NCI-H2196 treated with DMSO at 0.1 percent for 48 hours (cell line): Measurements from ENCODE around the gene DHRSX.
"Not testable (repeated sequence)": the region's sequence is repeated elsewhere in the genome, so short reads cannot be mapped to it uniquely, and the experiment has no call there.

Experiments used
- DNase-seq: peaks from one replicate; lab custom pipeline; 2025; ENCODE audit not compliant: unreplicated experiment; lab: John Stamatoyannopoulos, UW

DHRSX gene

DNA sequence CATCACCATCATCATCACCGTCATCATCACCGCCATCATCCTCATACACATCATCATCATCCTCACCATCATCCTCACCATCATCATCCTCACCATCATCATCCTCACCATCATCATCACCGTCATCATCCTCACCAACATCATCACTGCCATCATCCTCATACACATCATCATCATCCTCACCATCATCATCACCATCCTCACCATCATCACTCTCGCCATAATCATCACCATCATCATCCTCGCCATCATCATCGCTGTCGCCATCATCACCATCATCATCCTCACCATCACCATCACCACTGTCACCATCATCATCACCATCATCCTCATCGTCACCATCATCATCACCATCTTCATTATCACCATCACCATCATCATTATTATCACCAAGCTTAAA is 19.8 kb upstream of the DHRSX start:
- no peak for DNase-seq

DNA sequence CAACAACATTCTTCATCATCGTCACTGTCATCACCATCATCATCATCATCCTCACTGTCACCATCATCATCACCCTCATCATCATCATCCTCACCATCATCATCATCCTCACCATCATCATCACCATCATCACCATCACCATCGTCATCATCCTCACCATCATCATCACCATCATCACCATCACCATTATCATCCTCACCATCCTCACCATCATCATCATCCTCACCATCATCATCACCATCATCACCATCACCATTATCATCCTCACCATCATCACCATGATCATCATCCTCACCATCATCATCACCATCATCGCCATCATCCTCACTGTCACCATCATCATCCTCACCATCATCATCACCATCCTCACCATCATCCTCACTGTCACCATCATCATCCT is 18.9 kb upstream of the DHRSX start:
- DNase-seq: not testable (repeated sequence)

GRCh38 chrX:2517055-2517454 is 16.3 kb upstream of the DHRSX start:
- DNase-seq: no peak

DNA sequence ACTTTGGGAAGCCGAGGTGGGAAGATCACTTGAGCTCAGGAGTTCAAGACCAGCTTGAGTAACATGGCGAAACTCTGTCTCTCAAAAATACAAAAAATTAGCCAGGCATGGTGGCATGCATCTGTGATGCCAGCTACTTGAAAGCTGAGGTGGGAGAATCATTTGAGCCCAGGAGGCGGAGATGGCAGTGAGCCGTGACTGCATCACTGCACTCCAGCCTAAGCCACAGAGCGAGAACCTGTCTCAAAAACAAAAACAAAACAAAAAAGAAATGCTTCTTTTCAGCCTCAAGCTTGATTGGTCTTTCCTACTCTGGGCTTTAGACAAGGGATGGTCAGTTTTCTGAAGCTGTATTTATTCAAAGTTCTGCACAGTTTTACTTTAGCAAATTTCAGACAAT is 15.8 kb upstream of the DHRSX start:
- DNase-seq: no peak

DNA sequence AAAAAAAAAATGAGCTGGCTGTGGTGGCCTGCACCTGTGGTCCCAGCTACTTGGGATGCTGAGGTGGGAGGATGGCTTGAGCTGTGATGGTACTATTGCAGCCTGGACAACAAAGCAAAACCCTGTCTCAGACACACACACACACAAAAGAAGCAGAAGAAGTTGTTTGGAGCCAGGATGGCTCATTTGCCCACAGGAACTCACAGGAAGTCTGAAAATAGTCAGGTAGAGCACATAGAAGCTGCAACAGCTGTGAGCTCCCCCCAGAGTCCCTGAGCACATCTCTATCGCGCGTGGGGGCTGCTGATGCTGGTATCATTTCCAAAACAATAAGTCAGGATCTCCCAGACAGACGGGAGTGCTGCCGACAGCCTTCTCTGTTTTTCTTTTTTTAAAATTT is 13.4 kb upstream of the DHRSX start:
- no peak for DNase-seq

DNA sequence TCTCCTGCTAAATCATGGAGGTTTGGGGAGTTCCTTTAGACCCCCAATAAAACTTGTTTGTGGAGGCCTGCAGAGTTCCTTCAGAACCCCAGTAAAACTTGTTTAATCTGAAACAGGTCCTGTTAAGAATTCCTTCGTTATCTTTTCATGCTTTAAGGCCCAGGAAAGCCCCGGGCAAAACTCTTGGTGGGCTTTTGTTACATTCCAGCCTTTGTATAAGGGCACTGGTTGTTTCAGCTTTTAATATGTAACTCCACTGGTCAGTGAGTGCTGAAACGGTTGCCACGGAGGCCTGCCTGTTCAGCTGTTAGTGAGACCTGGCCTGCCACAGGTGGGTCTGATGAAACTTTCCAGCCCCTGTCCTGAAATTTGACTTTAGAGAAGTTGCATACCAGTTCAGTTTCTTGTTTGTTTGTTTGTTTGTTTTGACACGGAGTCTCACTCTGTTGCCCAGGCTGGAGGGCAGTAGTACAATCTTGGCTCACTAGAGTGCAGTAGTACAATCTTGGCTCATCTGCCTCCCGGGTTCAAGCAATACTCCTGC is 12.4 kb upstream of the DHRSX start:
- no peak for DNase-seq

GRCh38 chrX:2512501-2512900 is 11.7 kb upstream of the DHRSX start:
- DNase-seq: no peak

- no peak for DNase-seq
Observed at GRCh38 chrX:2511326-2511725, 10.6 kb upstream of the DHRSX start.

DNA sequence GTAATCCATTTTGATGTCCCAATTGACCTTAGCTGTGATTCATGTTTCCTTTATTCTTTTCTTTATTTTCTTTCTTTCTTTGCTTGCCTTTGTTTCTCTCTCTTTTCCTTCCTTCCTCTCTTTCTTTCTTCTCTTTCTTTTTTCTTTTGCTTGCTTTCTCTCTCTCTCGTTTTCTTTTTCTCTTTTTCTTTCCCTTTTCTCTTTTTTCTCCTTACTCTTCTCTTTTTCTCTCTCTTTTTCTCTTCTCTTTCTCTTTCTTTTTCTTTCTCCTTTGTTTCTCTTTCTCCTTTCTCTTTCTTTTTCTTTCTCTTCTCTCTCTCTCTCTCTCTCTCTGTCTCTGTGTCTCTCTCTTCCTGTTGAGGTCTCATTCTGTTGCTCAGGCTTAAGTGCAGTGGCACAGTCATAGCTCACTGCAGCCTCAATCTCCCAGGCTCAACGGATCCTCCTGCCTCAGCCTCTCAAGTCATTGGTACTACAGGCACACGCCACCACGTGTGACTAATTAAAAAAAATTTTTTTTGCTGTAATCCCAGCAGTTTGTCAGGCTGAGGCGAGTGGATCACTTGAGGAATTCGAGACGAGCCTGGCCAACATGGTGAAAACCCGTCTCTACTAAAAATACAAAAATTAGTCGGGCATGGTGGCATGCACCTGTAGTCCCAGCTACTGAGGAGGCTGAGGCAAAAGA is 8.0 kb upstream of the DHRSX start:
- DNase-seq: no peak

- DNase-seq: no peak
Observed at GRCh38 chrX:2507904-2508627, 7.3 kb upstream of the DHRSX start.

DNA sequence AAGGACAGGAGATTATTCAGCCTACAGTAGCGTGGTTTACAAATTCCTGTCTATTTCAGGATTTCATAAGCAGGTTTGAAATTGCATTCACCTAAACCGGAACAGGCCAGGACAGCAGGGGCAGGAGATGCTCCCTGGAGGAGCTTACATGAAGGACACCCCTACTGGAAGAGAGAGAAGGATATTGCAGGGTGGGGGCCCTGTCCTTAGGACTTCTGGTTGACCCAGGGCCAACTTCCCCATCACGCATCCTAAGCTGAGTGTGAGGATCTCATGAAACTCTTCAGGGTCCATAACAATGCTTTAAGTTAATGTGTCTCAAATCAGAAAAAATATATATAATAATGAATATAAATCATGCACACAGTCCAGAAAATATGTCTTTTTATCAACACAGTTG is 6.4 kb upstream of the DHRSX start:
- no peak for DNase-seq

GRCh38 chrX:2505341-2505740 is 4.6 kb upstream of the DHRSX start:
- not testable (repeated sequence) for DNase-seq

- DNase-seq: no peak
Observed at GRCh38 chrX:2504706-2505332, 4.0 kb upstream of the DHRSX start.

- DNase-seq: no peak
Observed at GRCh38 chrX:2503591-2504500, 3.1 kb upstream of the DHRSX start.

- DNase-seq: no peak
Observed at GRCh38 chrX:2502668-2503519, 2.1 kb upstream of the DHRSX start.

GRCh38 chrX:2502120-2502667 is 1.4 kb upstream of the DHRSX start:
- DNase-seq: no peak

GRCh38 chrX:2501559-2502102 is 855 bp upstream of the DHRSX start:
- no peak for DNase-seq

DNA sequence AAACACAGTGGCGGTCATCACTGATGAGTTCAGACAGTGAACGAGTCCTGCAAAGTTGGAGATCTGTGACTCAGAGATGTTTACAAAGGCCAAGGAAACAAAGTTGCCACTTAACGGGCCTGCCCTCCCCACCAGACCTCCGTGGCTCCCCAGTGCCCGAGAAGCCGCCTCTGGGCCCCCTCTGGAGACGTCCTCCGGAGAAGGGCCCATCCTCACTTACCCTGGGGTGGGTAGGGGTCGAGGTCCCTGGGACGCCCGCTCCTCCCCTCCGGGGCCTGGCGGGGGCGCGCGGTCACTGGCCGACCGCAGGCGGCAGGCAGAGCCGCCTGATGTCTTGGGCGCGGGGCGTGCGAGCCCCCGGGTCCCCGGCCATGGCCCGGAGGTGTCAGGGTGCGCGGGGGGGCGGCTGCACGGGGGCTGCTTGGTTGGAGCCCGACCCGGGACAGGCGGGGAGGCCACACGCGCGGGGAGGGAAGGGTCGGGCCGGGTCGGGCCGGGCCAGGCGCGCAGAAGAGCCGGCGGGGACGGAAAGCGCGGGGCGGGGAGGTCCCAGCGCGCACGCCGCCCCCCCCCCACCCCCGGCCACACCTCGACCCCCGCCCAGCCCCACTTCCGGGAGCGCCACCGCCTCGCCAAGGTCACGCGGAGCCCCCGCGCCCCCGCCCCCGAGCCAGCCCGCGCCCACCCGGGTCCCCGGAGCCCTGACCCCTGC is 529 bp downstream of the DHRSX start:
- DNase-seq: no peak

- DNase-seq: no peak
Observed at GRCh38 chrX:2499507-2499906, 1.3 kb downstream of the DHRSX start.
